Breast epithelium (tissue), 3 donors: ENCODE measurements around the gene ELMOD1.
A peak's percentile ranks its signal among the peaks of the same experiment; 100 is the strongest.

ENCODE experiments used
- CTCF ChIP-seq, 3 donors: fragments of 450-650 bp; IDR thresholded peaks; one replicate each; pipeline ENCODE4 v1.5.1; 2016 to 2017; ENCODE audit warnings: antibody characterized with exemption in 3 of 3, mild to moderate bottlenecking in 3 of 3, moderate library complexity in 3 of 3
- POLR2AphosphoS5 ChIP-seq, 3 donors: sonication (generic); formaldehyde crosslinking; IDR thresholded peaks; one replicate each; pipeline ENCODE4 v1.6.1; 2017; ENCODE audit warnings: antibody characterized with exemption in 3 of 3

- TF ChIP-seq CTCF (IDR thresholded peaks at IDR 0.05) (peak in 2 of 3 donors; percentile 29 to 33), POLR2AphosphoS5 (IDR thresholded peaks at IDR 0.05) (no peak)
These were observed 27.2 kb upstream of the ELMOD1 start for GRCh38 chr11:107563702-107564101.
